ENCODE results near the gene KCTD21.

DNA sequence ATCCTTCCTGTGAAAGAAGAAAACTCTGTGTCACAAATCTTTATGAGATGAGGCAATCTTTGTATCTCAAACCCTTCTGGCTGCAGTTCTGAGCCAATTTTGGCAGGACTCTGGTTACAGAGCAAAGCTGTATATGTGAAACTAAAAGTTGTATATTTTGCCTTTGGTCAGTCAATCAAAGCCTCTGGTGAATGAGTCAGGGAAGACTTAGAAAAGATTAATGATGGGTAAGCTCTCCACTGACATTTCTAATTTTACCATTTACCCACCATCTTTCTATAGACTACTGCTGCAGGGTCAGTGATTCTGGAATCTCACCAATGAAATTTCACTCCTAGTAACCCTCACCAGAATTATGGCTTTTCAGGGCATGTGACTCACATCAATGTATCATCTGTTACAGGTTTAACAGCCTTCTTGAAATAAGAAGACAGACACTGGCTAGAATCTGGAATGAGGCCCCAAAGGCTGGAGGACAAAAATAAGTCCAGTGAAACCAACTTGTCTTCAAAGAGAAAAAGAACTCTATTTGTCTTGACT is 43.6 kb upstream of the KCTD21 start:
- no peak for TF ChIP-seq GATA2 (IDR thresholded peaks at IDR 0.05; ENCODE audit: low read depth, low read length)
- no peak for TF ChIP-seq GATA3 (IDR thresholded peaks at IDR 0.05; ENCODE audit: low read depth, low read length)
